ENCODE results near the gene OSTC.

Gene OSTC

GRCh38 chr4:108620933-108621905, 29.2 kb upstream of the OSTC start:
- H3K27ac ChIP-seq (ENCODE audit: low read depth in 2 of 2, low read length in 2 of 2) = peak overlapping the region; percentile 84 to 90
- peaks cover 12 to 16% of the 10 kb centered on the region in 2 donors for H3K4me1 ChIP-seq (ENCODE audit: control insufficient read depth in 2 of 2, insufficient read depth in 2 of 2, low read length in 2 of 2)
- peaks cover 42 to 43% of the 10 kb centered on the region in 2 donors for H3K36me3 ChIP-seq (ENCODE audit: control insufficient read depth in 2 of 2, insufficient read depth in 2 of 2, low read length in 2 of 2)
- no peaks in the 10 kb centered on the region for H3K27me3 ChIP-seq (ENCODE audit: control insufficient read depth in 2 of 2, insufficient read depth in 2 of 2, low read length in 2 of 2)
- peak overlapping the region; percentile 89 to 90 for H3K9ac ChIP-seq (ENCODE audit: low read depth in 1 of 2, low read length in 2 of 2)
- H3K9me3 ChIP-seq (ENCODE audit: control insufficient read depth in 2 of 2, low read length in 2 of 2) = no peaks in the 10 kb centered on the region
- peak overlapping the region; percentile 87 to 95 for H3K4me3 ChIP-seq (ENCODE audit: low read length in 2 of 2)

- H3K9ac ChIP-seq (ENCODE audit: low read depth in 1 of 2, low read length in 2 of 2) = no peak overlapping the region
- no peaks in the 10 kb centered on the region for H3K27me3 ChIP-seq (ENCODE audit: control insufficient read depth in 2 of 2, insufficient read depth in 2 of 2, low read length in 2 of 2)
- no peak overlapping the region for H3K4me3 ChIP-seq (ENCODE audit: low read length in 2 of 2)
- peaks cover 12 to 16% of the 10 kb centered on the region in 2 donors for H3K4me1 ChIP-seq (ENCODE audit: control insufficient read depth in 2 of 2, insufficient read depth in 2 of 2, low read length in 2 of 2)
- peaks cover 46 to 51% of the 10 kb centered on the region in 2 donors for H3K36me3 ChIP-seq (ENCODE audit: control insufficient read depth in 2 of 2, insufficient read depth in 2 of 2, low read length in 2 of 2)
- H3K9me3 ChIP-seq (ENCODE audit: control insufficient read depth in 2 of 2, low read length in 2 of 2) = no peaks in the 10 kb centered on the region
- no peak overlapping the region for H3K27ac ChIP-seq (ENCODE audit: low read depth in 2 of 2, low read length in 2 of 2)
These were observed 28.4 kb upstream of the OSTC start for GRCh38 chr4:108622022-108622421.

GRCh38 chr4:108622828-108623227, 27.6 kb upstream of the OSTC start:
- Histone ChIP-seq H3K4me3 (ENCODE audit: low read length in 2 of 2) (no peak overlapping the region), H3K36me3 (ENCODE audit: control insufficient read depth in 2 of 2, insufficient read depth in 2 of 2, low read length in 2 of 2) (peaks cover 50 to 54% of the 10 kb centered on the region in 2 donors), H3K9me3 (ENCODE audit: control insufficient read depth in 2 of 2, low read length in 2 of 2) (no peaks in the 10 kb centered on the region), H3K27me3 (ENCODE audit: control insufficient read depth in 2 of 2, insufficient read depth in 2 of 2, low read length in 2 of 2) (no peaks in the 10 kb centered on the region), H3K27ac (ENCODE audit: low read depth in 2 of 2, low read length in 2 of 2) (no peak overlapping the region), H3K4me1 (ENCODE audit: control insufficient read depth in 2 of 2, insufficient read depth in 2 of 2, low read length in 2 of 2) (peaks cover 12 to 16% of the 10 kb centered on the region in 2 donors), H3K9ac (ENCODE audit: low read depth in 1 of 2, low read length in 2 of 2) (no peak overlapping the region)

GRCh38 chr4:108624263-108625056, 25.9 kb upstream of the OSTC start:
- Histone ChIP-seq H3K4me3 (ENCODE audit: low read length in 2 of 2) (no peak overlapping the region), H3K4me1 (ENCODE audit: control insufficient read depth in 2 of 2, insufficient read depth in 2 of 2, low read length in 2 of 2) (peaks cover 12 to 15% of the 10 kb centered on the region in 2 donors), H3K27me3 (ENCODE audit: control insufficient read depth in 2 of 2, insufficient read depth in 2 of 2, low read length in 2 of 2) (no peaks in the 10 kb centered on the region), H3K36me3 (ENCODE audit: control insufficient read depth in 2 of 2, insufficient read depth in 2 of 2, low read length in 2 of 2) (peaks cover 57 to 66% of the 10 kb centered on the region in 2 donors), H3K27ac (ENCODE audit: low read depth in 2 of 2, low read length in 2 of 2) (no peak overlapping the region), H3K9me3 (ENCODE audit: control insufficient read depth in 2 of 2, low read length in 2 of 2) (no peaks in the 10 kb centered on the region), H3K9ac (ENCODE audit: low read depth in 1 of 2, low read length in 2 of 2) (no peak overlapping the region)

GRCh38 chr4:108626056-108626455, 24.3 kb upstream of the OSTC start:
- H3K9ac ChIP-seq (ENCODE audit: low read depth in 1 of 2, low read length in 2 of 2) = no peak overlapping the region
- peaks cover 7 to 9% of the 10 kb centered on the region in 2 donors for H3K4me1 ChIP-seq (ENCODE audit: control insufficient read depth in 2 of 2, insufficient read depth in 2 of 2, low read length in 2 of 2)
- H3K4me3 ChIP-seq (ENCODE audit: low read length in 2 of 2) = no peak overlapping the region
- H3K27ac ChIP-seq (ENCODE audit: low read depth in 2 of 2, low read length in 2 of 2) = no peak overlapping the region
- H3K36me3 ChIP-seq (ENCODE audit: control insufficient read depth in 2 of 2, insufficient read depth in 2 of 2, low read length in 2 of 2) = peaks cover 72 to 80% of the 10 kb centered on the region in 2 donors
- H3K9me3 ChIP-seq (ENCODE audit: control insufficient read depth in 2 of 2, low read length in 2 of 2) = no peaks in the 10 kb centered on the region
- no peaks in the 10 kb centered on the region for H3K27me3 ChIP-seq (ENCODE audit: control insufficient read depth in 2 of 2, insufficient read depth in 2 of 2, low read length in 2 of 2)

- no peak overlapping the region for H3K9ac ChIP-seq (ENCODE audit: low read depth in 1 of 2, low read length in 2 of 2)
- no peak overlapping the region for H3K27ac ChIP-seq (ENCODE audit: low read depth in 2 of 2, low read length in 2 of 2)
- H3K4me1 ChIP-seq (ENCODE audit: control insufficient read depth in 2 of 2, insufficient read depth in 2 of 2, low read length in 2 of 2) = no peaks in the 10 kb centered on the region
- no peaks in the 10 kb centered on the region for H3K27me3 ChIP-seq (ENCODE audit: control insufficient read depth in 2 of 2, insufficient read depth in 2 of 2, low read length in 2 of 2)
- no peaks in the 10 kb centered on the region for H3K9me3 ChIP-seq (ENCODE audit: control insufficient read depth in 2 of 2, low read length in 2 of 2)
- no peak overlapping the region for H3K4me3 ChIP-seq (ENCODE audit: low read length in 2 of 2)
- peaks cover 67 to 82% of the 10 kb centered on the region in 2 donors for H3K36me3 ChIP-seq (ENCODE audit: control insufficient read depth in 2 of 2, insufficient read depth in 2 of 2, low read length in 2 of 2)
These were observed 22.0 kb upstream of the OSTC start for GRCh38 chr4:108628411-108628810.

- Histone ChIP-seq H3K27me3 (ENCODE audit: control insufficient read depth in 2 of 2, insufficient read depth in 2 of 2, low read length in 2 of 2) (no peaks in the 10 kb centered on the region), H3K4me1 (ENCODE audit: control insufficient read depth in 2 of 2, insufficient read depth in 2 of 2, low read length in 2 of 2) (no peaks in the 10 kb centered on the region), H3K36me3 (ENCODE audit: control insufficient read depth in 2 of 2, insufficient read depth in 2 of 2, low read length in 2 of 2) (peaks cover 28 to 40% of the 10 kb centered on the region in 2 donors), H3K27ac (ENCODE audit: low read depth in 2 of 2, low read length in 2 of 2) (no peak overlapping the region), H3K4me3 (ENCODE audit: low read length in 2 of 2) (no peak overlapping the region), H3K9ac (ENCODE audit: low read depth in 1 of 2, low read length in 2 of 2) (no peak overlapping the region), H3K9me3 (ENCODE audit: control insufficient read depth in 2 of 2, low read length in 2 of 2) (no peaks in the 10 kb centered on the region)
These were observed 15.2 kb upstream of the OSTC start for GRCh38 chr4:108635070-108635655.

- peaks cover 20 to 34% of the 10 kb centered on the region in 2 donors for H3K36me3 ChIP-seq (ENCODE audit: control insufficient read depth in 2 of 2, insufficient read depth in 2 of 2, low read length in 2 of 2)
- H3K27me3 ChIP-seq (ENCODE audit: control insufficient read depth in 2 of 2, insufficient read depth in 2 of 2, low read length in 2 of 2) = no peaks in the 10 kb centered on the region
These were observed 14.2 kb upstream of the OSTC start for GRCh38 chr4:108636246-108636645.

GRCh38 chr4:108637856-108638255, 12.5 kb upstream of the OSTC start:
- Histone ChIP-seq H3K4me3 (ENCODE audit: low read length in 2 of 2) (no peak overlapping the region), H3K4me1 (ENCODE audit: control insufficient read depth in 2 of 2, insufficient read depth in 2 of 2, low read length in 2 of 2) (no peaks in the 10 kb centered on the region), H3K9ac (ENCODE audit: low read depth in 1 of 2, low read length in 2 of 2) (no peak overlapping the region), H3K9me3 (ENCODE audit: control insufficient read depth in 2 of 2, low read length in 2 of 2) (no peaks in the 10 kb centered on the region), H3K36me3 (ENCODE audit: control insufficient read depth in 2 of 2, insufficient read depth in 2 of 2, low read length in 2 of 2) (peaks cover 16 to 23% of the 10 kb centered on the region in 2 donors), H3K27me3 (ENCODE audit: control insufficient read depth in 2 of 2, insufficient read depth in 2 of 2, low read length in 2 of 2) (no peaks in the 10 kb centered on the region), H3K27ac (ENCODE audit: low read depth in 2 of 2, low read length in 2 of 2) (no peak overlapping the region)

More at GRCh38 chr4:108636246-108636645, 14.2 kb upstream of the OSTC start:
- no peak overlapping the region for H3K4me3 ChIP-seq (ENCODE audit: low read length in 2 of 2)
- no peaks in the 10 kb centered on the region for H3K4me1 ChIP-seq (ENCODE audit: control insufficient read depth in 2 of 2, insufficient read depth in 2 of 2, low read length in 2 of 2)
- no peak overlapping the region for H3K9ac ChIP-seq (ENCODE audit: low read depth in 1 of 2, low read length in 2 of 2)
- no peak overlapping the region for H3K27ac ChIP-seq (ENCODE audit: low read depth in 2 of 2, low read length in 2 of 2)
- no peaks in the 10 kb centered on the region for H3K9me3 ChIP-seq (ENCODE audit: control insufficient read depth in 2 of 2, low read length in 2 of 2)

All from mucosa of rectum (tissue), 2 donors.